ENCODE data around the gene KCTD21.

Gene KCTD21

DNA sequence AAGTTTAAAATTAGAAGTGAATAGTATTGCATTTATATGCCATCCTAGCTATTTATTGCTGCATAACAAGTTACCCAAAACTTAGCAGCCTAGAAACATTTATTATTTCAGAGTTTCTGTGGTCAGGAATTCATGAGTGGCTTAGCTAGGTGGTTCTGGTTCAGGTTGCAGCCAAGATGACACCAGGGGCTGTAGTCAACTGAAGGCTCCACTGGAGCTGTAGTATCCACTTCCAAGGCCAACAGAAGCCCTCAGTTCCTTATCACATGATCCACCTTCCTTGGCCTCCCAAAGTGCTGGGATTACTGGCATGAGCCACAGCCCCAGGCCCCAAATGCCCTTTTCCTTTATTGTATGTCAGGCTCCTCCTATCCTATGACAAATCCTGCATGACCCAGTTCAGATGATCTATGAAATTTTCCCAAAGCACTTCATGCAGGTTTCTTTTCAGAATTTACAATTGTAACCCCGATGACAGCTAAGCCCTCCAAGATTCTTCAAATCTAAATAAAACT lies 42.9 kb downstream of the KCTD21 start:
- no peak for TF ChIP-seq TAF1 (IDR thresholded peaks at IDR 0.05; ENCODE audit: borderline replicate concordance, low read depth, low read length)
- TF ChIP-seq POLR2A (IDR thresholded peaks at IDR 0.05; ENCODE audit: low read depth, low read length) = no peak
- no peak for TF ChIP-seq POLR2AphosphoS5 (IDR thresholded peaks at IDR 0.05; ENCODE audit: low read depth, low read length)
- FAIRE-seq = no peak
- DNase-seq (ENCODE audit: insufficient read length) = no peak

- DNase-seq (ENCODE audit: insufficient read length) = no peak
- no peak for FAIRE-seq
- TF ChIP-seq POLR2AphosphoS5 (IDR thresholded peaks at IDR 0.05; ENCODE audit: low read depth, low read length) = no peak
- no peak for TF ChIP-seq TAF1 (IDR thresholded peaks at IDR 0.05; ENCODE audit: borderline replicate concordance, low read depth, low read length)
- no peak for TF ChIP-seq POLR2A (IDR thresholded peaks at IDR 0.05; ENCODE audit: low read depth, low read length)
Measured at GRCh38 chr11:78140392-78141077, 47.9 kb downstream of the KCTD21 start.

DNA sequence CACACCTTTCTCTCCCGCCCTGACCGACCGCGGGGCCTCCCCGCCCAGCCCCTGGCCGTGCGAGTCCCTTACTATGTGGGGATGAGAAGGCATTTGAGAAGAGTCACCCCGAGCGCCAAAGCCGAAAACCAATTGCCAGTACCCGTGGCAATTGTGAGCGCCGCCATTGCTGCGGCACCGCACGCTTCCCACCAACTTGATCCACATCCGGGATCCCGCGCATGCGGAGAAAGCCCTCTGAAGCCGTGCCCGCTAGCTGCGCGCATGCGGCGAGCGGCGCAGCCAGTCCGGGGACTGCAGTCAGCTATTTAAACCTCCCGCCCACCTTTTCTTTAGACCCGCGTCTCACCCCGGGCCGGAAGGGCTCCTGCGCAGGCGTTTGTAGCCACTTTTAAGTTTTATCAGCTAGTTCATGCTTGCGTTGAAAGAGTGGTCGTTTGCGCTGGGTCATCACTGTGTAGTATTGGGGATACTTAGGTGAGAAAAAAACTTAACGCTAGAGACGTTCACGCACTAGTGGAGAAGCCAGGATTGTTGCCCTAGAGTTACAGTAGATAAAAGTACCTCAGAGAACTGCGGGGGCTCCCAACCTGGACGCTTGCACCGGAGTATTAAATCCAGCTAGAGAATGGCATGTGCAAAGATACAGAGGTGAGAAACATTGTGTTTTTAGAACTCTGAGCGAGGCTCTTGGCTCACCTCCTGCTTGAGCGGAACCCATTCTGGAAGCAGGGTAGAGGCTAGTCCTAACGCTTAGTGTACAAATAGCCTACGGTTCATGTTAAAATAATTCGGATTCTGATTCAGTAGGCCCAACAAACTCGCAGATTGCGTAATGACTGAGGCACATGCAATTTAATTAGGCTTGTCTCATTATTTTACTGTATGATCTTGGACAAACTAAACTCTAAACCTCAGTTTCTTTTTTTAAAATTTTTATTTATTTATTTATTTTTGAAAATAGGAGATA lies 48.7 kb downstream of the KCTD21 start, which contains the start of gene ALG8:
Gene ALG8, minus strand, starts transcription at position 205 of the 970 bp plus-strand sequence. Its CDS starts 38 bp downstream, at position 167.
- TF ChIP-seq POLR2A (IDR thresholded peaks at IDR 0.05; ENCODE audit: low read depth, low read length) = peak; percentile 89
- peak; percentile 87 for TF ChIP-seq TAF1 (IDR thresholded peaks at IDR 0.05; ENCODE audit: borderline replicate concordance, low read depth, low read length)
- TF ChIP-seq POLR2AphosphoS5 (IDR thresholded peaks at IDR 0.05; ENCODE audit: low read depth, low read length) = peak; percentile 88
- FAIRE-seq = peak; percentile 99
- peak; percentile 96 for DNase-seq (ENCODE audit: insufficient read length)

GRCh38 chr11:78138694-78139421 lies 49.6 kb downstream of the KCTD21 start:
- DNase-seq (ENCODE audit: insufficient read length) = no peak
- TF ChIP-seq POLR2AphosphoS5 (IDR thresholded peaks at IDR 0.05; ENCODE audit: low read depth, low read length) = no peak
- no peak for TF ChIP-seq POLR2A (IDR thresholded peaks at IDR 0.05; ENCODE audit: low read depth, low read length)
- TF ChIP-seq TAF1 (IDR thresholded peaks at IDR 0.05; ENCODE audit: borderline replicate concordance, low read depth, low read length) = no peak
- peak; percentile 63 for FAIRE-seq

GRCh38 chr11:78138291-78138690 lies 50.1 kb downstream of the KCTD21 start:
- no peak for FAIRE-seq

DNA sequence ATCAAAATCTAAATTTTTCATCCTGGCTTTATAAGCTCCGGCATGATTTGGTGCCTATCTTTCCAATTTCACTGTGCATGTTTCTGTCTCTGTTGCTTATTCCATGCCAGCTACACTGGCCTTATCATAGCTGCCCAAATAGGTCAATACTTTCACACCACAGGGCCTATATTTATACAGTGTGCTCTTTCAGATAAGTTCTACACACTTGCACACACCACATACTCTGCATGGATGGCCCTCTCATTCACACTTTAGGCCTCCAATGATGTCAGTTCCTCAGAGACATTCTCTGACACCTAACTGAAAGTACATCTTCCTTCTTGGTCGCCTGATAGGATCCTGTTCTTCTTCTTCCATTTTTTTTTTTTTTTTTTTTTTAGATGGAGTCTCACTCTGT lies 56.0 kb downstream of the KCTD21 start:
- DNase-seq (ENCODE audit: insufficient read length) = no peak
- no peak for FAIRE-seq
- TF ChIP-seq POLR2A (IDR thresholded peaks at IDR 0.05; ENCODE audit: low read depth, low read length) (no peak), TAF1 (IDR thresholded peaks at IDR 0.05; ENCODE audit: borderline replicate concordance, low read depth, low read length) (no peak), POLR2AphosphoS5 (IDR thresholded peaks at IDR 0.05; ENCODE audit: low read depth, low read length) (no peak)

More at GRCh38 chr11:78138291-78138690, 50.1 kb downstream of the KCTD21 start:
- TF ChIP-seq TAF1 (IDR thresholded peaks at IDR 0.05; ENCODE audit: borderline replicate concordance, low read depth, low read length) = no peak
- no peak for TF ChIP-seq POLR2AphosphoS5 (IDR thresholded peaks at IDR 0.05; ENCODE audit: low read depth, low read length)
- no peak for TF ChIP-seq POLR2A (IDR thresholded peaks at IDR 0.05; ENCODE audit: low read depth, low read length)
- no peak for DNase-seq (ENCODE audit: insufficient read length)

- TF ChIP-seq POLR2A (IDR thresholded peaks at IDR 0.05; ENCODE audit: low read depth, low read length) (no peak), POLR2AphosphoS5 (IDR thresholded peaks at IDR 0.05; ENCODE audit: low read depth, low read length) (no peak), TAF1 (IDR thresholded peaks at IDR 0.05; ENCODE audit: borderline replicate concordance, low read depth, low read length) (no peak)
- no peak for DNase-seq (ENCODE audit: insufficient read length)
- no peak for FAIRE-seq
Measured at GRCh38 chr11:78131956-78132355, 56.5 kb downstream of the KCTD21 start.

DNA sequence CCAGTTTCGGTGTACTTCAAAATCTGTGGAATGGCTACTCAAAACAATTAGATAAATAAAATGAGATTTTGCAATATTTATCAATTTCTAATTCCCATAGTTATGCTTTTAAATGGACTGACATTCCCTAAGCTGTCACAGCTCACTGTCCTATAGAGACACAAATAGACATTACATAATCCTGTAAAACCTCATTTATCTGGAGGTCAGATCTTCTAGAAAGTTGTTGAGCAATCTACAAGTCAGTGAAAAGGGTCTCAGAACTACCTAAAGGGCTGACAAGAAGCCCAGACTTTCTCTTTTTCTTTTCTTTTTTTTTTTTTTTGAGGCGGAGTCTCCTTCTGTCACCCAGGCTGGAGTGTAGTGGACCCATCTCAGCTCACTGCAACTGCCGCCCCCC lies 61.0 kb downstream of the KCTD21 start:
- no peak for FAIRE-seq
- DNase-seq (ENCODE audit: insufficient read length) = no peak
- TF ChIP-seq POLR2AphosphoS5 (IDR thresholded peaks at IDR 0.05; ENCODE audit: low read depth, low read length) = no peak
- TF ChIP-seq POLR2A (IDR thresholded peaks at IDR 0.05; ENCODE audit: low read depth, low read length) = no peak
- no peak for TF ChIP-seq TAF1 (IDR thresholded peaks at IDR 0.05; ENCODE audit: borderline replicate concordance, low read depth, low read length)
